Right ventricle myocardium inferior (tissue), 1 donor: ENCODE data around the gene IQGAP2. TPM values are rescaled to one million over a fixed set of nuclear protein-coding genes. Genes with fewer than 3 reads are reported as not detected.

Experiments
- ATAC-seq: fragments of 200-7000 bp; cut with Tn5 transposase; one replicate; pipeline ENCODE4 v1.9.1; 2020; ENCODE audit warnings: mild to moderate bottlenecking, moderate library complexity
- DNase-seq: peaks from one replicate; pipeline ENCODE4 v3.0.0; 2021; ENCODE audit errors: missing footprints
- intact Hi-C: fragments of 100-400 bp; cut with DNase I; formaldehyde crosslinking; loops from one replicate; pipeline ENCODE4 v1.11.0; 2022
- total RNA-seq: library from RNA; stranded (reverse); fragmentation: NEBNext Ultra II Directional; extraction: Animal tissue kit (Norgen Biotek cat#: 25700); gene quantifications from one replicate; pipeline ENCODE4 v1.2.1, GENCODE V29; 2021
- donor health status: DM: no; HTN: yes; CAD: no; lungs with severe emphysema.

Gene IQGAP2
- total RNA-seq, 1 donor from 2014 or later, result 4.9 TPM

- DNase-seq, result no peak
- intact Hi-C loops, result no loop called here
- no peak for ATAC-seq
Measured at GRCh38 chr5:76700571-76700970, 297.5 kb downstream of the IQGAP2 start.

- ATAC-seq, result no peak
- no peak for DNase-seq
Measured at GRCh38 chr5:76701298-76701697, 298.2 kb downstream of the IQGAP2 start.

GRCh38 chr5:76703707-76704106 lies 300.6 kb downstream of the IQGAP2 start:
- intact Hi-C loops, result no loop called here
- DNase-seq, result no peak
- ATAC-seq, result no peak

More at GRCh38 chr5:76701298-76701697, 298.2 kb downstream of the IQGAP2 start:
- intact Hi-C loops, result no loop called here

GRCh38 chr5:76704131-76704663 lies 301.1 kb downstream of the IQGAP2 start:
- ATAC-seq (no peak), DNase-seq (no peak)
- intact Hi-C loops, result no loop called here

- intact Hi-C loops, result no loop called here
- ATAC-seq (no peak), DNase-seq (no peak)
Measured at GRCh38 chr5:76705574-76705973, 302.5 kb downstream of the IQGAP2 start.

- intact Hi-C loops, result loop anchor here (10.0 kb wide), 1 partner anchor 65 kb away; no protein-coding TSS in a partner anchor
- no peak for DNase-seq
- no peak for ATAC-seq
Measured at GRCh38 chr5:76709762-76710161, 306.7 kb downstream of the IQGAP2 start.

GRCh38 chr5:76710991-76711390 lies 307.9 kb downstream of the IQGAP2 start:
- intact Hi-C loops, result loop anchor here (10.0 kb wide), 1 partner anchor 66 kb away; no protein-coding TSS in a partner anchor
- DNase-seq (no peak), ATAC-seq (no peak)

GRCh38 chr5:76714751-76715485 lies 311.8 kb downstream of the IQGAP2 start:
- ATAC-seq (peak; percentile 41), DNase-seq (no peak)

GRCh38 chr5:76715486-76715735 lies 312.3 kb downstream of the IQGAP2 start:
- no peak for DNase-seq
- intact Hi-C loops, result loop anchor here (5.0 to 10.0 kb wide), 2 partner anchors 57 to 71 kb away; no protein-coding TSS in a partner anchor
- no peak for ATAC-seq

More at GRCh38 chr5:76714751-76715485, 311.8 kb downstream of the IQGAP2 start:
- intact Hi-C loops, result loop anchor here (5.0 to 10.0 kb wide), 2 partner anchors 57 to 70 kb away; no protein-coding TSS in a partner anchor

- DNase-seq (peak; percentile 76), ATAC-seq (peak; percentile 89)
- intact Hi-C loops, result loop anchor here (5.0 to 10.0 kb wide), 2 partner anchors 56 to 71 kb away; no protein-coding TSS in a partner anchor
Measured at GRCh38 chr5:76715736-76716455, 312.8 kb downstream of the IQGAP2 start, which contains the start of gene F2R. Gene F2R (plus strand): TSS chr5:76716126. CDS start chr5:76716308, 182 bp downstream.

- no peak for DNase-seq
- no peak for ATAC-seq
- intact Hi-C loops, result loop anchor here (5.0 to 10.0 kb wide), 2 partner anchors 56 to 72 kb away; no protein-coding TSS in a partner anchor
Measured at GRCh38 chr5:76716456-76717157, 313.5 kb downstream of the IQGAP2 start.

GRCh38 chr5:76717222-76718083 lies 314.4 kb downstream of the IQGAP2 start:
- ATAC-seq (no peak), DNase-seq (no peak)
- intact Hi-C loops, result loop anchor here (5.0 to 10.0 kb wide), 2 partner anchors 55 to 73 kb away; no protein-coding TSS in a partner anchor

GRCh38 chr5:76718381-76718832 lies 315.3 kb downstream of the IQGAP2 start:
- intact Hi-C loops, result loop anchor here (5.0 to 10.0 kb wide), 2 partner anchors 54 to 74 kb away; no protein-coding TSS in a partner anchor
- ATAC-seq, result no peak
- DNase-seq, result no peak

GRCh38 chr5:76718880-76719279 lies 315.8 kb downstream of the IQGAP2 start:
- intact Hi-C loops, result loop anchor here (5.0 to 10.0 kb wide), 2 partner anchors 53 to 74 kb away; no protein-coding TSS in a partner anchor
- DNase-seq (no peak), ATAC-seq (no peak)

- DNase-seq (no peak), ATAC-seq (no peak)
- intact Hi-C loops, result no loop called here
Measured at GRCh38 chr5:76720988-76721569, 318.0 kb downstream of the IQGAP2 start.

- no peak for ATAC-seq
- DNase-seq, result no peak
- intact Hi-C loops, result no loop called here
Measured at GRCh38 chr5:76723266-76723665, 320.2 kb downstream of the IQGAP2 start.

GRCh38 chr5:76723906-76724305 lies 320.8 kb downstream of the IQGAP2 start:
- no peak for DNase-seq
- no peak for ATAC-seq
- intact Hi-C loops, result no loop called here
